Stimulated activated CD4-positive, alpha-beta T cell treated with anti-CD3 and anti-CD28 coated beads, Interleukin-2, amount 100 ng/mL, for 48 hours (primary cell): ENCODE measurements around the gene PTPN3.

Experiments used
- DNase-seq, 2 donors: peaks; one replicate each; pipeline ENCODE4 v3.0.0-alpha.2; 2020

The PTPN3 gene

GRCh38 chr9:109450346-109450745, 47.8 kb downstream of the PTPN3 start:
- no peak for DNase-seq

DNA sequence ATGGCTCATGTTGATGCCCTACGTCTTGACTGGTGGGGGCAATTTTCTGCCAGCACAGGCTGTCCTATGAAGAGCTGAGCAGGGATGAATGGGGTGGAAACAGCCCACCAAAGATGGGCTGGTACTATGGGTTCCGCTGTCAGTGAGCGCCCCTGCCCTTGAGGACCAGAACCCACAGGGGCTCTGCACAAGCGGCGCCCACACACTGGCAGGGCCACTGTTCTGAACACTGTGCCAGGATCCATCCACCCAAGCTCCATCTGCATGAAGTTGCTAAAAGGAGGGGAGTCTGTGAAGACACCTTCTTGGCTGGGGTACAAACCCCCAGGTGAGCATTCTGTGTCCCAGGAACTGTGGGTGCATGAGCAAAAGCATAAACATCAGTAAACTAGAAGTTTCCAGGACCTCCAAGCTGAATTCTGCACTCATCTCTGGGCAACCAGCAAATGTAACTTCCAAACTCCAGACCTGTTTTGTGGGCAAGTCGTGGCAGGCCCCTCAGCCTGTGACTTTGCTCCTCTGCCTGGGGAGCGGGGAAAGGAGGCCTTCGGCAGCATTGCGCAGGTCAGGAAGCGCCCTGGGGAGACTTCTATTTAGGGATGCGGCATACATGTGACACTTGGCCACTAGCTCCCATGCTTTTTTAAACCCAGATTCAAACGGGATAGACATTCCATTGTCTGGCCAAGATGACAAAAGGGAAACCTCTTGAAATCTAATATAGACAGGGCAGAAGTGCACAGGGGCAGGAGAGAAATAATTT, 48.9 kb downstream of the PTPN3 start:
- DNase-seq: no peak

- no peak for DNase-seq
These were observed 49.9 kb downstream of the PTPN3 start for GRCh38 chr9:109448223-109448622.

- peak in 1 of 2 donors; percentile 2 for DNase-seq
These were observed 50.6 kb downstream of the PTPN3 start for GRCh38 chr9:109447329-109448076.

- no peak for DNase-seq
These were observed 53.3 kb downstream of the PTPN3 start for GRCh38 chr9:109444771-109445320.

DNA sequence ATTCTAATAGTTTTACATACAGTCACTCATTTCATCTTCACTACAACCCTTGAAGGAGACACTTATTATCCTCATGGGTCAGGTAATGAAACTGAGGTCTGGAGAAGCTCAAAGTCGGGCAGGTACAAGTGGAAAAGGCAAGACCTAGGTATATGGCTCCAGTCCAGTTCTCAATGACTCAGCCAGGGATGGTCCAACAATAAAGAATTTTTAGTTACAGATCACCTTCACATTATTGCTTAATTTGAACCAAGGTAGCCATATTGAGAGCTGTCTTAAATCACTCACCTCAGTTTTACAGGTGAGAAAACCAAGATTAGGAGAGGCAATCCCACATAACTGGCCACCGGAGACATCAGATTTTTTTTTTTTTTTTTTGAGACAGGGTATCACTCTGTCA, 55.4 kb downstream of the PTPN3 start:
- DNase-seq: no peak

GRCh38 chr9:109441296-109441695, 56.8 kb downstream of the PTPN3 start:
- no peak for DNase-seq

GRCh38 chr9:109440797-109441287, 57.3 kb downstream of the PTPN3 start:
- DNase-seq: peak; percentile 34 to 45

GRCh38 chr9:109440117-109440515, 58.0 kb downstream of the PTPN3 start:
- no peak for DNase-seq

- no peak for DNase-seq
These were observed 58.6 kb downstream of the PTPN3 start for GRCh38 chr9:109439378-109440116.

GRCh38 chr9:109437286-109437685, 60.8 kb downstream of the PTPN3 start:
- DNase-seq: no peak

DNA sequence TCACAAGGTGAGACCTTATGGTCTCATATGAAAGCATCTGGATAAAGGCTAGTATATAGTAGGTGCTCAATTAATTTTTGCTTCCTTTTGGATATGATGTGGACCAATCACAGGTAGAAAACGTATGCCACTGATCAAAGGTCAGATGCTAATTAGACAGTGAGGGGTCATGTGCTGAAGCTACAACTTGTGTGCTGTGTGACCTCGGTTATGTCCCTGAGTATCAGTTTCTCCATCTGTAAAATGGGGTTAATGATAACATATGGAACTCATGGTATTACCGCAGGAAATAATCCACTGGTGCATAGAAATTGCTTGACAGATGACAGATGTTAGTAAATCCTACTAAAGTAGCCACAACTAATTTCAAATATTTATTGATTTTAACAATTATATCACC, 62.0 kb downstream of the PTPN3 start:
- DNase-seq: no peak

- no peak for DNase-seq
These were observed 64.6 kb downstream of the PTPN3 start for GRCh38 chr9:109433476-109433875.

DNA sequence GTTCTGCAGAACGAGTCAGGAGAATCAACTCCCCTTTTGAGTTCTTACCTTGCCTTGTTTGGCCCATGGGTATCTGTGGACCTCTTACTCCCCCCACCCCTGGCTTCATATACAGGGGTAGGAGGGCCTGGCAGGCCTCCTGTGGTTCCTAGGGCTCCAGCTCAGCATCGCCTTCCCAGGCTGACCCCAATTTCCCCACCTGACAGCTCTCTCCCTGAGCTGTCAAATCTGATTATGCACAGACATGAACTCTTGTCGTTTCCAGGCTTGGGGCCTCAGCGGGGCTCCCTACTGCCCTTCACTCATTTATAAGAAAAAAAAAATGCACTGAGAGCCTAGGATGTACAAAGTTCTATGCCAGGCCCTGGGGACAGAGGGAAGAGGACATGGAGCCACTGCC, 67.9 kb downstream of the PTPN3 start:
- DNase-seq: no peak

DNA sequence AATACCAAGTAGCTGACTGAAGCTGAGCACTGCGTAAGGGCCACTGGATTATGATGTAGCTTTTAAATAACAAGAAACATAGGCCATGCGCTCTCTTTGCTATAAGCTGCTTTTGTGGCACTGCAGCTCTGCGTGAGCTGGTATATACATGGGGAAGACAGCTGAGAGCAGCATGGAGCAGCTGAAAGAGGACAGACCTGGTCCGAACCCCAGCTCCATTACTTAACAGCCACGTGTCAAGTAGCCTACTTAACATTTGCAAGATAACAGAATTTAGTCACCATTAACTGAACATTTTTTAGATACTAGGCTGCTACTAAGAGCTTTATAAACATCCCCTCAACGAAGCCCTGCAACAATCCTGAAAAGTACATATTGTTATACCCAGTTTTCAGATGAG, 69.3 kb downstream of the PTPN3 start:
- no peak for DNase-seq

DNA sequence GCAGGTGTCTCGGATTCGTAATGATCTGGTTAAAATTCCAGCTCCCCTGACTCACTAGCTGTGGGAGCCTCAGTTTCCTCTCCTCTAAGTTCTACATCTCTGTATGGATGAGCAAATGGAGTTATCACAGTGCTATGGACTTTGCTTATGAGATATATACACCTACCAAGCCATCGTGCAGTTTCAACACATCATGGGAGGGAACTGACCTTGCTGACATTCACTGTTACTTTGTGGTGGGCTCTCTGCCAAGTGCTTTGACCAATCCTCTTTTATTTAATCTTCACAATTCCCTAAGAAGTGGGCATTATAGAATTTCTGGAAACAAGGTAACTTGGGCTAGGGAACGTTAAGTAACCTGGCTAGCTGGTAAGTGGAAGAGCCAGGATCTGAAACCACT, 70.2 kb downstream of the PTPN3 start:
- DNase-seq: no peak

- no peak for DNase-seq
These were observed 71.3 kb downstream of the PTPN3 start for GRCh38 chr9:109426626-109427402.

DNA sequence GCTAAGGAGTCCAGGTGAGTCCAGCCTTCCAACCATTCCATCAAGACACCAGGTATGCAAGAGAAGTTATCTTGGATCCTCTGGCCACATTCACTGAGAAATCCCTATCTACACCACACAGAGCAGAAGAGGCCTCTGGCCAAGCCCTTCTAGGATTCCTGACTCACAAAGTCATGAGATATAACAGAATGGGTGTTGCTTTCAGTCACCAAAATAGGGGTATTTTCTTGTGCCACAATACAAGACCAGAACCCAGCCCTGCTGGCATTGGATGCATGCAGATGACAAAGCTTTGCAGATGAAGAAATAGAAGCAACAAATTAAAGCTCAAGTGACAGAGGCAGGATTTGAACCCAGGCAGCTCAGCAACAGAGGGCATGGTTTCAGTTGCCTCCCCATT, 73.5 kb downstream of the PTPN3 start:
- DNase-seq: no peak

- DNase-seq: no peak
These were observed 74.2 kb downstream of the PTPN3 start for GRCh38 chr9:109423877-109424276.

GRCh38 chr9:109422641-109423040, 75.5 kb downstream of the PTPN3 start:
- no peak for DNase-seq

DNA sequence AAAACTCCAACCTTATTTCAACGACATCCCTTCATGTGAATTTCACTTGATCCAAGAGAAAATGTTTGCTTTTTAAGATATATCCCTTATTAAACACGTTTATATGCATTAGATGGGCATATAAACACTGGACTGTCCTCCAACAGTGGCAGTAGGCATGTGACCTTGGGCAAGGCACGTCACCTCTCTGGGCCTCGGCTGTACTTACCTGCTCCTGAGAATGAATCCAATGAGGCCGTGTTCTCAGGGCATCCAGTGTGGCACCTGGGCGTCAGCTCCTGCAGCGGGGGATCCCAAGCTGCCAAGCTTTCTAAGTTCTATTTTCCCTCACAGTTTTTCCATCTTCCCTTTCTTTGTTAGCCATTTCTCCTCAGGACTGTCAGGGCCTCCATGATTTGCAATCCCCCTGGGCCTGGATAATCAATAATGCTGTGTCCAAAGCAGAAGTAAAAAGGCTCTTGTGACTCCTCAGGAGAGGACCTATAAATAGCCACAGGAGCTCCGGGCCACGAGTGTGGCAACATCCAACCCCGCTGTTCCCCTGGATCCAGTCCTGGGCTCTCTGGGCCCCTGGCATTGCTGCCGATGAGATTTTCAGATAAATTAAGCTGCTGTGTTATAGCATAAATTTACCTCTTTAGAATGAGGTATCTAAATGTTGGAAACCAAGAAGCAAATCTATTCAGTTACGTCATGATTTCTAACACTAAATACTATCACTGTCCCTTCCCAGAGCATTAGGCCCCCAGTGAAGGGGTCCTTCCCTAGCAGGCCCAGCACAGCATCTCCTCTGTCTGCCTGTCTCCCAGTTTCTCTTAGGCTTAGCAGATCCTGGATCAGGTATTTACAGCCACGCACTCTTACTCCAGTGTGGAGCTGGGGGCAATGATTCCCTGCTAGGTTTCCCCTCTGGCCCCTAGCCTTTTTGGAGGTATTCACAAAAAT, 76.8 kb downstream of the PTPN3 start:
- no peak for DNase-seq
